ENCODE data around the gene KIAA1549.

DNA sequence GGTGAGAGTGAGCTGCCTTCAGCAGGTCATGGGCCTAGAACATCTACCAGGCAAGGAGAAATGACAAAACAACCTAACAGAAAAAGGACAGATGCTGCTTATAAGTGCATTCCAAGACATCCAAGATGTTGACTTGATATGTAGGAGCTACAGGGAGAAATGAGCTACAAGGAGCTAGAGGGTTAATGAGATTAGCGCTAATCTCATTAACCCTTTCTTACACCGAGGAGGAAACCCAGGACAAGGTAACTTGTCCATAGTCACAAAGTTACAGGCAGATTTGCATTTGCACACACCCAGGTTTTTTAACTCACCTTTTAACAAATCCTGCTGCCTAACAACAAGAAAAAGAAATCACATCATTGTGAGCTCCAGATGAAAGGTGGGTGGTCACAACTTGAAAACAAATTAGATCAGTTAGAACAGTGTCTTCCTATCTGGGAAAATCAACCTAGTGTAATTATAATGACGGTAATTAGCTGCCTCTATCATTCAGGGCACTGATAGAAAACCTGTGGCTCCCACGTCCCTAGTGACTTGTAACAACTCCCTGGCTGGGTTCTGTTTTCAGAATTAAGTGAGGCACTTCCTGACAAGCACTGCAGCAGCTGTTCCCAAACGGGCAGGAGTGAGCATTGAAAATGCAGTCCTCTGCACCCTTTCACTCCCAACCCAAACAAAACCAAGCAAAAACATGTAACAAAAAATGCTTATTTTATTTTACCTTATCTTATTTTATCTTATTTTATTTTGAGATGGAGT lies 5.7 kb downstream of the KIAA1549 start:
- TF ChIP-seq EZH2 (IDR thresholded peaks at IDR 0.05; ENCODE audit: low read depth) = no peak
- TF ChIP-seq, protein P1, sequence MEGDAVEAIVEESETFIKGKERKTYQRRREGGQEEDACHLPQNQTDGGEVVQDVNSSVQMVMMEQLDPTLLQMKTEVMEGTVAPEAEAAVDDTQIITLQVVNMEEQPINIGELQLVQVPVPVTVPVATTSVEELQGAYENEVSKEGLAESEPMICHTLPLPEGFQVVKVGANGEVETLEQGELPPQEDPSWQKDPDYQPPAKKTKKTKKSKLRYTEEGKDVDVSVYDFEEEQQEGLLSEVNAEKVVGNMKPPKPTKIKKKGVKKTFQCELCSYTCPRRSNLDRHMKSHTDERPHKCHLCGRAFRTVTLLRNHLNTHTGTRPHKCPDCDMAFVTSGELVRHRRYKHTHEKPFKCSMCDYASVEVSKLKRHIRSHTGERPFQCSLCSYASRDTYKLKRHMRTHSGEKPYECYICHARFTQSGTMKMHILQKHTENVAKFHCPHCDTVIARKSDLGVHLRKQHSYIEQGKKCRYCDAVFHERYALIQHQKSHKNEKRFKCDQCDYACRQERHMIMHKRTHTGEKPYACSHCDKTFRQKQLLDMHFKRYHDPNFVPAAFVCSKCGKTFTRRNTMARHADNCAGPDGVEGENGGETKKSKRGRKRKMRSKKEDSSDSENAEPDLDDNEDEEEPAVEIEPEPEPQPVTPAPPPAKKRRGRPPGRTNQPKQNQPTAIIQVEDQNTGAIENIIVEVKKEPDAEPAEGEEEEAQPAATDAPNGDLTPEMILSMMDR (conservative IDR thresholded peaks at IDR 0.05) = no peak
